GM10266 (cell line): ENCODE measurements around the gene GNG14.
"Not testable (repeated sequence)": the region's sequence is repeated elsewhere in the genome, so short reads cannot be mapped to it uniquely, and the experiment has no call there.

Source experiments
- DNase-seq: peaks from one replicate; pipeline ENCODE4 v3.0.0; 2012; ENCODE audit errors: extremely low spot score
- TF ChIP-seq, protein P1 (sequence below): IDR thresholded peaks from 2 replicates; pipeline ENCODE4 v1.5.1; 2012; ENCODE audit warnings: mild to moderate bottlenecking, low read depth; ENCODE audit not compliant: control insufficient read depth, insufficient read depth; ENCODE audit errors: missing control alignments

GNG14 gene

DNA sequence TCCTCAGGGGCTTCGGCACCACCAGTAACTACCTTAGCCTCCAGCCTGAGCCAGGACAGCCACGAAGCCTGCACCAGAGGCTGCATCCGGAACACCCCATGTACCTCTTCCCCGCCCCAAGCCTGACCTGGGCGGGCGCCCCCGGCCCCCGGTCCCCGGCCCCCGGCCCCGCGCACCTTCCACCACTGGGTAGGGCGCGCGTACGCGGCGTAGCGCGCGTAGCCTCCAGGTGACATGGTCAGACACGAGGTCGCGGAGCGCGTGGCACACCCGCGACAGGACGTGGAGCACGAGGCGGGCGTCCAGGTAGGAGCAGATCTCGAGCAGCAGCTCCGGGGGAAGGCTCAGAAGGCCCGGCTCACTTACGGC lies 8.2 kb downstream of the GNG14 start:
- no peak for DNase-seq
- TF ChIP-seq, protein P1, sequence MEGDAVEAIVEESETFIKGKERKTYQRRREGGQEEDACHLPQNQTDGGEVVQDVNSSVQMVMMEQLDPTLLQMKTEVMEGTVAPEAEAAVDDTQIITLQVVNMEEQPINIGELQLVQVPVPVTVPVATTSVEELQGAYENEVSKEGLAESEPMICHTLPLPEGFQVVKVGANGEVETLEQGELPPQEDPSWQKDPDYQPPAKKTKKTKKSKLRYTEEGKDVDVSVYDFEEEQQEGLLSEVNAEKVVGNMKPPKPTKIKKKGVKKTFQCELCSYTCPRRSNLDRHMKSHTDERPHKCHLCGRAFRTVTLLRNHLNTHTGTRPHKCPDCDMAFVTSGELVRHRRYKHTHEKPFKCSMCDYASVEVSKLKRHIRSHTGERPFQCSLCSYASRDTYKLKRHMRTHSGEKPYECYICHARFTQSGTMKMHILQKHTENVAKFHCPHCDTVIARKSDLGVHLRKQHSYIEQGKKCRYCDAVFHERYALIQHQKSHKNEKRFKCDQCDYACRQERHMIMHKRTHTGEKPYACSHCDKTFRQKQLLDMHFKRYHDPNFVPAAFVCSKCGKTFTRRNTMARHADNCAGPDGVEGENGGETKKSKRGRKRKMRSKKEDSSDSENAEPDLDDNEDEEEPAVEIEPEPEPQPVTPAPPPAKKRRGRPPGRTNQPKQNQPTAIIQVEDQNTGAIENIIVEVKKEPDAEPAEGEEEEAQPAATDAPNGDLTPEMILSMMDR, result no peak

DNA sequence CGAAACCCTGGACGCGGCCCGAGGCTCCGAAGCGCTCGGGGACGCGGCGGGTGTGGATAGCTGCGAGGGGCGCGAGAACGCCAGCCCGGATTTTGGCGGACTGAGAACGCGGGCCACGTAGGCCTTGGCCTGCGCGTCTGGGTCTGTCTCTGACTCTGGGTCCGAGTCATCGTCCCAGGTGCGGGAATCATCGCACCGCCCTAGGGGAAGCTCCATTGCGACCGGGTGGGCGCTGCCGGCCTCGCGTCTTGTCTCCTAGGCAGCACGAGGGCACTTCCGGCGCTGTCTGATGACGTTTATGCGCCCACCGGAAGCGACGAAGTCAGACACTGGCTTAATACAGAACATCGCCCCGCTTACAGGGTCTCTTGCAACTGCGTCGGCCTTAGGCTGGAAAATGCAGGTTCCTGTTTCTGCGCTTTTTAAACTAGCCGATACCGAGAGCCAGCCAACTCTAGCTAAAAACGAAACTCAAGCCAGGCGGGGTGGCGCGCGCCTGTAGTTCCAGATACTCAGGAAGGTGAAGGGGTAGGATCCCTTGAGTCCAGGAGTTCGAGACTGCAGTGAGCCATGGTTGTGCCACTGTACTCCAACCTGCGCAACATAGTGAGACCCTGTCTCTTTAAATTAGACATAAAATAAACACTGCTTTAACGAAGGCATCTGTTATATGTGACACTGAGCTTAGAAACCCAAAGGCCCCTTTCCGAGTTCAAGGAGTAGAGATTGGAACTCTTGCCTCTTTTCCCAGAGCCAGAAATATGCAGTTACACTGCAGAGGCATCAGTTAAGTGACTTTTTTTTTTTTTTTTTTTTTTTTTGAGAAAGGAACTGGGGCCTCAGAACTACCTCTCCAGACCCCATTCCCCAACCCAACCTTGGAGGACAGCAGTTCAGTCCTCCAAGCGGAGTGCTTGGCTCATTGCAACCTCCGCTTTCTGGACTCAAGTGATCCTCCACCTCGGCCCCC lies 8.9 kb downstream of the GNG14 start, which contains the start of gene FBXW9:
FBXW9 (minus strand) TSS at position 266 of the 970 bp plus-strand sequence; CDS start at position 216, 50 bp downstream.
- TF ChIP-seq, protein P1, result no peak
- peak; percentile 99 for DNase-seq

GRCh38 chr19:12697425-12697824 lies 9.6 kb downstream of the GNG14 start:
- not testable (repeated sequence) for DNase-seq

DNA sequence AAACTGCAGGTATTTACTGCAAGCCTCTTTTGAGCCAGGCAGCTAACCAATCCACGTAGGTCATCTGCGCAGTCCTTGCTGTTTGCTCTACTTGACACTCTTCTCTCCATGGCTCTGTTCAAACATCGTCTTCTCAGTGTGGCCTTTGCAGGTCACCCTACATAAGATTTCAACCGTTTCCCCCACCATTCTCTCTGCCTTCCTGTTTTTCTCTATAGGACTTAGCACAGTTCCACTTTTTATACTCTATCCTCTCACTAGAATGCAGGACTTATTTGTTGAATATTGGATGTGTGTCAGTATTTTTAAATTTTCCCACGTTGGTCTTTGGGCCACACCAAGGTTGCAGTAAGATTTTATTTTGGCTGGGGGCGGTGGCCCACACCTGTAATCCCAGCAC lies 10.3 kb downstream of the GNG14 start:
- TF ChIP-seq, protein P1, result no peak
- DNase-seq, result no peak

DNA sequence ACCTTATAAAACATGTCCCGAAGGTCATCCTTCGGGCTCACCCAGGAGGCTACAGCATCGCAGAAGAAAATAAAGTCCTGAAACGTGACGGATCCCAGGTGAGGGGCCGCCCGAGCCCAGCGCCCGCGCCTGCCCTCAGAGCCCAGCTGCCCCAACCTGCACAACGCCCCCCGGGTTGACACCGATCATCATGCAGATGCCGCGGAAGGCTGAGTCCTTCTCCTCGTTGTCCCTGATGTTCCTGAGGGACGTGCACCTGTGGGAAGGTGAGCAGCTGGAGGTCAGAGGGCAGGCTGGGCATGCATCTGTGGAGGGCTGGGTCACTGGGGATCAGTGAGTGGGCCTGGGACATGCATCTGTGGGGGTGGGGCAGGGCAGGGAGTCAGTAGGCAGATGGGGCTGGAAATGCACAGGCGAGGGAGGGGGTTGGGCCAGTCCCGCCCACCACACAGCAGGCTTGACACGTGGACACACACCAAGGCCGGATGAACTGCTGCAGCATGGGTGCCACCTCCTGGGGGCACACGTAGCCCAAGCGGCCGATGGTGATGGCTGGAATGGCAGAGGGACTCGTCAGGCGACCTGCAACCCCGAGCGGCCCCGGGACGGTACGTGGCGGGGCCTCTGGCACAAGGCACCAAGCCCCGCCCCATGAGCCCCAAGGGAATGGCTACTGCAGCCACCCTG lies 13.9 kb downstream of the GNG14 start:
- DNase-seq, result no peak
- TF ChIP-seq, protein P1, result no peak

DNA sequence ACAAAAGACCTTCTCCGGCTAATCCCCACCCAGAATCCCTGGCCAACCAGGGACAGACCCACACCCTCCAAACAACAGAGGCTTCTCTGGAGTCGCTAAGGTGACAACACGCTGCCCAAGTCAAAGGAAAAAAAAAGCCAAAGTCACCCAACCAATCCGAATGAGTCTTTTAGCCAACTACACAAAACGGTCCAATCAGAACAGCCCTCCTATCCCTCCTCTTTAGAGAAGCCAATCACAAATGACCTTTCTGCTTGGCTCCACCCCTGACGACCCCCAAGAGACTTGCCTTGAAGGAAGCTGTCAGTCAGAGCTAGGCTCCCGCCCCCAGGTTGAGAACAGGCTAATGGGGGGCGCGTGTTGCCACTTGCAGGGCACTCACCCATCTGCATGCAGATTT lies 15.2 kb downstream of the GNG14 start:
- TF ChIP-seq, protein P1, result no peak
- DNase-seq, result no peak

DNA sequence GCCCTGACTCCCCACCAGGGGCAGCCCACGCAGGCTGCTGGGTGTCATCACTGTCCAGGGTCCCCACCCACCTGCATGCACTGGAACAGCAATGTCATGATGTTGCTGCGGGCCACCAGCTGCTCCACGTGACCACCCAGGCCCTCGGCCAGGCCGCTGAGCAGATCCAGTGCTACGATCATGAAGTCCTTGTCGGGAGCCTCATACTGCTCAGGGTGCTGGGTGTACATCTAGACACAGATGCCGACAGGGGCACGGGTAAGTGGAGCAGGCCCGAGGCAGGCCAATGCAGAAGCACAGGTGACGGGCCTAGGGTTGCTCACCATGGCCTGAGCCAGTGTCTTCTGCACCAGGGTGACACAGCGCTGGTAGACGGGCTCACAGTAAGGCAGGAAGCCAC lies 17.4 kb downstream of the GNG14 start:
- TF ChIP-seq, protein P1, result no peak
- no peak for DNase-seq
